Neural crest cell (in vitro differentiated cells): ENCODE data around the gene DRC1. TPM values are rescaled to one million over a fixed set of nuclear protein-coding genes. Genes with fewer than 3 reads are reported as not detected.

Source experiments
- DNase-seq: peaks from one replicate; pipeline ENCODE4 v3.0.0; 2021; ENCODE audit warnings: low read depth, mixed read lengths, low spot score
- H3K27ac Mint-ChIP-seq: one replicate; pipeline ENCODE4 v1.8.0; 2021; ENCODE audit warnings: mild to moderate bottlenecking, mixed read lengths; ENCODE audit not compliant: unreplicated experiment
- H3K27me3 Mint-ChIP-seq: 2 replicates; pipeline ENCODE4 v1.8.0; 2021; ENCODE audit warnings: low read depth, mild to moderate bottlenecking, mixed read lengths
- H3K36me3 Mint-ChIP-seq: 2 replicates; pipeline ENCODE4 v1.8.0; 2021; ENCODE audit warnings: low read depth, mild to moderate bottlenecking, mixed read lengths
- H3K4me1 Mint-ChIP-seq: 2 replicates; pipeline ENCODE4 v1.8.0; 2021; ENCODE audit warnings: mixed read lengths
- H3K4me3 Mint-ChIP-seq: one replicate; pipeline ENCODE4 v1.8.0; 2021; ENCODE audit warnings: mild to moderate bottlenecking, mixed read lengths
- H3K9me3 Mint-ChIP-seq: 2 replicates; pipeline ENCODE4 v1.8.0; 2021; ENCODE audit warnings: mixed read lengths
- CTCF ChIP-seq: fragments of 200-600 bp; sonication (generic); conservative IDR thresholded peaks from 2 replicates; pipeline ENCODE4 v1.5.0; 2021; ENCODE audit warnings: antibody characterized with exemption, mild to moderate bottlenecking
- total RNA-seq: library from RNA; stranded (reverse); gene quantifications from 2 replicates; pipeline ENCODE4 v1.2.1, GENCODE V29; 2021

The DRC1 gene
- total RNA-seq, 1 donor from 2014 or later: 0.30 TPM

GRCh38 chr2:26477126-26477910, 75.6 kb downstream of the DRC1 start:
- DNase-seq: no peak
- TF ChIP-seq CTCF: no peak
- no peaks in the 10 kb centered on the region for H3K36me3 Mint-ChIP-seq
- no peak overlapping the region for H3K4me3 Mint-ChIP-seq
- H3K4me1 Mint-ChIP-seq: peaks cover 7% of the 10 kb centered on the region
- no peaks in the 10 kb centered on the region for H3K9me3 Mint-ChIP-seq
- no peaks in the 10 kb centered on the region for H3K27me3 Mint-ChIP-seq
- H3K27ac Mint-ChIP-seq: no peak overlapping the region

GRCh38 chr2:26477911-26478253, 76.2 kb downstream of the DRC1 start, which contains the start of gene OTOF:
Gene OTOF (minus strand): TSS chr2:26478124.
- peaks cover 7% of the 10 kb centered on the region for H3K4me1 Mint-ChIP-seq
- H3K4me3 Mint-ChIP-seq: no peak within 1 kb of the TSS
- TF ChIP-seq CTCF: no peak
- H3K27ac Mint-ChIP-seq: no peak within 1 kb of the TSS
- DNase-seq: no peak
- H3K9me3 Mint-ChIP-seq: no peaks in the 10 kb centered on the region
- no peaks in the 10 kb centered on the region for H3K27me3 Mint-ChIP-seq
- no peaks in the 10 kb centered on the region for H3K36me3 Mint-ChIP-seq

- Mint-ChIP-seq H3K9me3 (no peaks in the 10 kb centered on the region), H3K4me3 (no peak overlapping the region), H3K27ac (no peak overlapping the region), H3K4me1 (peaks cover 7% of the 10 kb centered on the region), H3K36me3 (no peaks in the 10 kb centered on the region), H3K27me3 (no peaks in the 10 kb centered on the region)
- no peak for TF ChIP-seq CTCF
- no peak for DNase-seq
Measured at GRCh38 chr2:26478366-26478765, 76.6 kb downstream of the DRC1 start.

DNA sequence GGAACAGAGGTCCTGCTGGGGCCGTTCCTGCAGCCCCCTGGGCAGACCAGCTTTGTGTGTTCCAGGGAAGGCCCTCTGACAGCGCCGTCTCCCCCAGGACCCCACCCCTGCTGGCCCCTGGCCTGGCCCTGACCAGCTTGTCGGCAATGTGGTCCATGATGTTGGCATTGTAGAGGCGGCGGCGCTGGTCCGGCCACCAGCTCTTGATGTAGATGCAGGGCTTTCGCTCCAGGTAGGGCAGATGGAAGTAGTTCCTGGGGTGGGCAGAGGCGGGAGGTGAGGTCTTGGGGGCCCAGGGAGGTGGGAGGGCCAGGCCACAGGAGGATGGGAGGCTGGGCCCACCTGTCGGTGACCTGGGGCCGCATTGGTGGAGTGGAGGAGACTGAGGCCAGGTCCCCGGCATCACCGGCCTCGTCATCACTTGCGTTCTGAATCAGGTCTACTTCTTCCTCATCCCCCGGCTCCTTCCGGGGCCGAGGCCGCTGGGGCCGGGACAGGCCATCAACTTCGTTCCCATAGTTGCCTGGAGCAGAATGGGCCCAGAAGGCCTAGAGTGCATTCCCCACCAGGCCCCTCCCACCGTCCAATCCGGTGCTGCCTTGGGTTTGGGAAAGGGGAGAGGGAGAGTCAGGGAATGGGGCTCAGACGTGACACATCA, 77.5 kb downstream of the DRC1 start:
- Mint-ChIP-seq H3K36me3 (no peaks in the 10 kb centered on the region), H3K4me3 (no peak overlapping the region), H3K27me3 (no peaks in the 10 kb centered on the region), H3K27ac (no peak overlapping the region), H3K9me3 (no peaks in the 10 kb centered on the region), H3K4me1 (peaks cover 7% of the 10 kb centered on the region)
- DNase-seq: no peak
- TF ChIP-seq CTCF: no peak

GRCh38 chr2:26479789-26480565, 78.3 kb downstream of the DRC1 start:
- H3K4me3 Mint-ChIP-seq: no peak overlapping the region
- TF ChIP-seq CTCF: no peak
- H3K27me3 Mint-ChIP-seq: no peaks in the 10 kb centered on the region
- no peaks in the 10 kb centered on the region for H3K36me3 Mint-ChIP-seq
- H3K4me1 Mint-ChIP-seq: peaks cover 7% of the 10 kb centered on the region
- H3K27ac Mint-ChIP-seq: no peak overlapping the region
- no peak for DNase-seq
- no peaks in the 10 kb centered on the region for H3K9me3 Mint-ChIP-seq
